KMS-11 (cell line): ENCODE data around the gene C2CD2.

Source experiments
- H2AFZ ChIP-seq: fragments of 200-600 bp; sonication (generic); 2 replicates; pipeline ENCODE4 v1.6.1; 2016; ENCODE audit warnings: antibody characterized with exemption, mixed run types, low read depth
- H3K27ac ChIP-seq: fragments of 200-600 bp; sonication (generic); 2 replicates; pipeline ENCODE4 v1.6.1; 2016; ENCODE audit warnings: mild to moderate bottlenecking, mixed run types
- H3K27me3 ChIP-seq: fragments of 200-600 bp; sonication (generic); 2 replicates; pipeline ENCODE4 v1.6.1; 2017; ENCODE audit warnings: mild to moderate bottlenecking, low read depth, mixed run types, moderate library complexity; ENCODE audit not compliant: insufficient read depth
- H3K36me3 ChIP-seq: fragments of 200-600 bp; sonication (generic); 2 replicates; pipeline ENCODE4 v1.6.1; 2017; ENCODE audit warnings: mild to moderate bottlenecking, mixed run types; ENCODE audit not compliant: insufficient read depth
- H3K4me1 ChIP-seq: fragments of 200-600 bp; sonication (generic); 2 replicates; pipeline ENCODE4 v1.6.1; 2016; ENCODE audit warnings: mild to moderate bottlenecking, low read depth, mixed run types; ENCODE audit not compliant: poor library complexity, severe bottlenecking
- H3K4me2 ChIP-seq: fragments of 200-600 bp; sonication (generic); 2 replicates; pipeline ENCODE4 v1.7.0; 2016; ENCODE audit warnings: mild to moderate bottlenecking, mixed run types
- H3K4me3 ChIP-seq: fragments of 200-600 bp; sonication (generic); IDR thresholded peaks from 2 replicates; pipeline ENCODE4 v1.6.1; 2017; ENCODE audit warnings: low read depth, low read length, mixed read lengths; ENCODE audit not compliant: insufficient read depth
- H3K79me2 ChIP-seq: fragments of 200-600 bp; sonication (generic); 2 replicates; pipeline ENCODE4 v1.6.1; 2016; ENCODE audit warnings: low read depth, mixed run types; ENCODE audit not compliant: insufficient read depth
- H3K9ac ChIP-seq: fragments of 200-600 bp; sonication (generic); 2 replicates; pipeline ENCODE4 v1.6.1; 2016; ENCODE audit warnings: mild to moderate bottlenecking, mixed run types
- H4K20me1 ChIP-seq: fragments of 200-600 bp; sonication (generic); 2 replicates; pipeline ENCODE4 v1.6.1; 2016; ENCODE audit warnings: mild to moderate bottlenecking, mixed run types; ENCODE audit not compliant: insufficient read depth
- TF ChIP-seq, protein P1 (sequence below): fragments of 200-600 bp; sonication (generic); conservative IDR thresholded peaks from 2 replicates; pipeline ENCODE4 v1.6.1; 2017; ENCODE audit warnings: low read depth, mild to moderate bottlenecking, antibody characterized with exemption, low read length, moderate library complexity, mixed read lengths

The C2CD2 gene

GRCh38 chr21:41956926-41957729, 3.3 kb upstream of the C2CD2 start:
- Histone ChIP-seq H3K9ac (no peak overlapping the region), H3K4me3 (no peak overlapping the region), H3K36me3 (no peaks in the 10 kb centered on the region), H3K79me2 (no peaks in the 10 kb centered on the region), H3K27me3 (peaks cover 13% of the 10 kb centered on the region; the same call in 1 of the 2 replicates), H3K27ac (no peak overlapping the region), H3K4me1 (no peaks in the 10 kb centered on the region), H2AFZ (no peak overlapping the region), H3K4me2 (no peak overlapping the region), H4K20me1 (no peaks in the 10 kb centered on the region)
- TF ChIP-seq, protein P1, sequence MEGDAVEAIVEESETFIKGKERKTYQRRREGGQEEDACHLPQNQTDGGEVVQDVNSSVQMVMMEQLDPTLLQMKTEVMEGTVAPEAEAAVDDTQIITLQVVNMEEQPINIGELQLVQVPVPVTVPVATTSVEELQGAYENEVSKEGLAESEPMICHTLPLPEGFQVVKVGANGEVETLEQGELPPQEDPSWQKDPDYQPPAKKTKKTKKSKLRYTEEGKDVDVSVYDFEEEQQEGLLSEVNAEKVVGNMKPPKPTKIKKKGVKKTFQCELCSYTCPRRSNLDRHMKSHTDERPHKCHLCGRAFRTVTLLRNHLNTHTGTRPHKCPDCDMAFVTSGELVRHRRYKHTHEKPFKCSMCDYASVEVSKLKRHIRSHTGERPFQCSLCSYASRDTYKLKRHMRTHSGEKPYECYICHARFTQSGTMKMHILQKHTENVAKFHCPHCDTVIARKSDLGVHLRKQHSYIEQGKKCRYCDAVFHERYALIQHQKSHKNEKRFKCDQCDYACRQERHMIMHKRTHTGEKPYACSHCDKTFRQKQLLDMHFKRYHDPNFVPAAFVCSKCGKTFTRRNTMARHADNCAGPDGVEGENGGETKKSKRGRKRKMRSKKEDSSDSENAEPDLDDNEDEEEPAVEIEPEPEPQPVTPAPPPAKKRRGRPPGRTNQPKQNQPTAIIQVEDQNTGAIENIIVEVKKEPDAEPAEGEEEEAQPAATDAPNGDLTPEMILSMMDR: no peak

- Histone ChIP-seq H3K4me1 (no peaks in the 10 kb centered on the region), H3K27ac (no peak overlapping the region), H2AFZ (no peak overlapping the region)
These were observed 1.7 kb upstream of the C2CD2 start for GRCh38 chr21:41955516-41955915.

GRCh38 chr21:41954654-41955499, 1.1 kb upstream of the C2CD2 start:
- Histone ChIP-seq H3K27me3 (no peaks in the 10 kb centered on the region), H3K4me2 (no peak overlapping the region), H3K9ac (peak overlapping the region; percentile 35; the same call in 1 of the 2 replicates), H2AFZ (peak overlapping the region; percentile 71; the same call in 1 of the 2 replicates), H3K79me2 (no peaks in the 10 kb centered on the region), H4K20me1 (no peaks in the 10 kb centered on the region), H3K4me1 (no peaks in the 10 kb centered on the region), H3K36me3 (no peaks in the 10 kb centered on the region), H3K4me3 (no peak overlapping the region), H3K27ac (no peak overlapping the region)
- TF ChIP-seq, protein P1: no peak

More at GRCh38 chr21:41955516-41955915, 1.7 kb upstream of the C2CD2 start:
- Histone ChIP-seq H3K36me3 (no peaks in the 10 kb centered on the region), H4K20me1 (no peaks in the 10 kb centered on the region), H3K4me2 (no peak overlapping the region), H3K9ac (no peak overlapping the region), H3K27me3 (no peaks in the 10 kb centered on the region; the same call in 1 of the 2 replicates), H3K79me2 (no peaks in the 10 kb centered on the region), H3K4me3 (no peak overlapping the region)
- TF ChIP-seq, protein P1: no peak

- H3K27me3 ChIP-seq: no peaks in the 10 kb centered on the region
- TF ChIP-seq, protein P1: no peak
- peak overlapping the region; percentile 14; the same call in 1 of the 2 replicates for H2AFZ ChIP-seq
- no peaks in the 10 kb centered on the region for H4K20me1 ChIP-seq
- no peak overlapping the region for H3K9ac ChIP-seq
- no peak overlapping the region for H3K4me3 ChIP-seq
- H3K79me2 ChIP-seq: no peaks in the 10 kb centered on the region
- peak overlapping the region; percentile 13; the same call in 1 of the 2 replicates for H3K4me2 ChIP-seq
- no peaks in the 10 kb centered on the region for H3K4me1 ChIP-seq
- H3K36me3 ChIP-seq: no peaks in the 10 kb centered on the region
- H3K27ac ChIP-seq: no peak overlapping the region
These were observed 478 bp downstream of the C2CD2 start for GRCh38 chr21:41953249-41953830.
